NCI-H1105 treated with DMSO at 0.1 percent for 48 hours (cell line): Measurements from ENCODE around the gene DLGAP5.

Experiments
- DNase-seq: peaks from one replicate; lab custom pipeline; 2025; lab: John Stamatoyannopoulos, UW

The DLGAP5 gene

GRCh38 chr14:55109836-55110235, 81.5 kb downstream of the DLGAP5 start:
- no peak for DNase-seq

- no peak for DNase-seq
Measured at GRCh38 chr14:55107766-55108554, 83.4 kb downstream of the DLGAP5 start.

GRCh38 chr14:55105991-55106390, 85.4 kb downstream of the DLGAP5 start:
- no peak for DNase-seq

GRCh38 chr14:55103971-55104954, 87.1 kb downstream of the DLGAP5 start:
- no peak for DNase-seq

- DNase-seq = no peak
Measured at GRCh38 chr14:55103005-55103640, 88.3 kb downstream of the DLGAP5 start.

GRCh38 chr14:55102141-55102621, 89.2 kb downstream of the DLGAP5 start:
- peak; percentile 53 for DNase-seq

GRCh38 chr14:55101698-55102097, 89.7 kb downstream of the DLGAP5 start:
- DNase-seq = no peak

GRCh38 chr14:55099756-55100155, 91.6 kb downstream of the DLGAP5 start:
- DNase-seq = no peak

GRCh38 chr14:55098561-55098898, 92.9 kb downstream of the DLGAP5 start:
- DNase-seq = no peak
